SK-N-SH treated with all-trans-retinoic acid at 6 μM for 48 hours (cell line): ENCODE measurements around the gene TMA7B.

Experiments used
- ARNTL ChIP-seq: fragments of 450-650 bp; formaldehyde crosslinking; IDR thresholded peaks from 2 replicates; pipeline ENCODE4 v1.5.0; 2020; ENCODE audit warnings: low read depth, mild to moderate bottlenecking, moderate library complexity, borderline replicate concordance
- BACH2 ChIP-seq: fragments of 250-450 bp; sonication (Bioruptor Pico); IDR thresholded peaks from 2 replicates; pipeline ENCODE4 v1.9.0; 2021; ENCODE audit warnings: mild to moderate bottlenecking, borderline replicate concordance
- CREB5 ChIP-seq: fragments of 250-450 bp; sonication (Bioruptor Pico); IDR thresholded peaks from 2 replicates; pipeline ENCODE4 v1.5.1; 2020; ENCODE audit warnings: low read depth, mild to moderate bottlenecking, moderate library complexity
- GLIS3 ChIP-seq: fragments of 250-450 bp; sonication (Bioruptor Pico); IDR thresholded peaks from 2 replicates; pipeline ENCODE4 v1.5.0; 2020; ENCODE audit warnings: mild to moderate bottlenecking, moderate library complexity
- ISL1 ChIP-seq: fragments of 250-450 bp; sonication (Bioruptor Pico); IDR thresholded peaks from 2 replicates; pipeline ENCODE4 v2.1.2; 2022; ENCODE audit warnings: mild to moderate bottlenecking, moderate library complexity
- PATZ1 ChIP-seq: fragments of 250-450 bp; sonication (Bioruptor Pico); IDR thresholded peaks from 2 replicates; pipeline ENCODE4 v1.8.0; 2020; ENCODE audit warnings: mild to moderate bottlenecking, moderate library complexity, borderline replicate concordance
- TSHZ2 ChIP-seq: fragments of 250-450 bp; sonication (Bioruptor Pico); IDR thresholded peaks from 2 replicates; pipeline ENCODE4 v1.5.0; 2020; ENCODE audit warnings: mild to moderate bottlenecking, moderate library complexity
- ZFP3 ChIP-seq: fragments of 250-450 bp; sonication (Bioruptor Pico); IDR thresholded peaks from 2 replicates; pipeline ENCODE4 v1.5.0; 2020; ENCODE audit warnings: mild to moderate bottlenecking, moderate library complexity
- ZNF565 ChIP-seq: fragments of 450-650 bp; formaldehyde crosslinking; conservative IDR thresholded peaks from 2 replicates; pipeline ENCODE4 v1.5.0; 2020; ENCODE audit warnings: low read depth, mild to moderate bottlenecking, moderate library complexity

- no peak for TF ChIP-seq TSHZ2 (CRISPR knock-in tag)
- TF ChIP-seq ZFP3 (CRISPR knock-in tag): no peak
- TF ChIP-seq ZNF565: no peak
- no peak for TF ChIP-seq BACH2
- no peak for TF ChIP-seq ISL1 (CRISPR knock-in tag)
- no peak for TF ChIP-seq ARNTL (CRISPR knock-in tag)
- TF ChIP-seq GLIS3 (CRISPR knock-in tag): no peak
- no peak for TF ChIP-seq PATZ1 (CRISPR knock-in tag)
- no peak for TF ChIP-seq CREB5 (CRISPR knock-in tag)
Measured at GRCh38 chr22:40001106-40001505, 40.9 kb downstream of the TMA7B start.
